Omental fat pad (tissue), 4 donors: ENCODE measurements around the gene FLRT2. TPM values are rescaled to one million over a fixed set of nuclear protein-coding genes. Genes with fewer than 3 reads are reported as not detected.

Source experiments
- ATAC-seq: fragments of 150-250 bp; one replicate; pipeline ENCODE4 v1.9.1; 2016; ENCODE audit warnings: mild to moderate bottlenecking, moderate library complexity; ENCODE audit not compliant: low FRiP score
- DNase-seq: peaks from one replicate; pipeline ENCODE4 v3.0.0-alpha.2; 2019; ENCODE audit warnings: low spot score
- CTCF ChIP-seq, 3 donors: fragments of 450-650 bp; IDR thresholded peaks; one replicate each; pipeline ENCODE4 v1.5.1; 2016 to 2017; ENCODE audit warnings: antibody characterized with exemption in 3 of 3, mild to moderate bottlenecking in 3 of 3, moderate library complexity in 2 of 3
- total RNA-seq, 4 donors: library from RNA; depleted of rRNA; stranded (reverse); fragments of >200 nt; gene quantifications; one replicate each; pipeline ENCODE4 v1.1.0, GENCODE V29; 2016

Gene FLRT2
- total RNA-seq, 4 donors from 2014 or later: 15.9 to 71.4 (median 23.8) TPM

GRCh38 chr14:85660243-85660922, 130.4 kb downstream of the FLRT2 start:
- TF ChIP-seq CTCF (IDR thresholded peaks at IDR 0.05): no peak
- no peak for ATAC-seq

GRCh38 chr14:85662096-85662495, 132.2 kb downstream of the FLRT2 start:
- TF ChIP-seq CTCF (IDR thresholded peaks at IDR 0.05): no peak
- ATAC-seq (no peak), DNase-seq (no peak)

More at GRCh38 chr14:85660243-85660922, 130.4 kb downstream of the FLRT2 start:
- no peak for DNase-seq

GRCh38 chr14:85663256-85663655, 133.3 kb downstream of the FLRT2 start:
- no peak for TF ChIP-seq CTCF (IDR thresholded peaks at IDR 0.05)
- DNase-seq (no peak), ATAC-seq (no peak)

- ATAC-seq (no peak), DNase-seq (no peak)
- no peak for TF ChIP-seq CTCF (IDR thresholded peaks at IDR 0.05)
Observed at GRCh38 chr14:85663667-85664066, 133.7 kb downstream of the FLRT2 start.

GRCh38 chr14:85675957-85676356, 146.0 kb downstream of the FLRT2 start:
- no peak for TF ChIP-seq CTCF (IDR thresholded peaks at IDR 0.05)
- ATAC-seq: no peak
- DNase-seq: no peak

- no peak for DNase-seq
- ATAC-seq: no peak
- TF ChIP-seq CTCF (IDR thresholded peaks at IDR 0.05): no peak
Observed at GRCh38 chr14:85686908-85687307, 157.0 kb downstream of the FLRT2 start.

GRCh38 chr14:85687456-85687855, 157.5 kb downstream of the FLRT2 start:
- ATAC-seq: no peak
- TF ChIP-seq CTCF (IDR thresholded peaks at IDR 0.05): no peak
- DNase-seq: no peak
